Keratinocyte (primary cell): ENCODE measurements around the gene AGPAT3. TPM values are rescaled to one million over a fixed set of nuclear protein-coding genes. Genes with fewer than 3 reads are reported as not detected.

Experiments
- DNase-seq: peaks from one replicate; pipeline ENCODE4 v3.0.0-alpha.2; 2011; ENCODE audit warnings: low read depth, missing footprints, low spot score
- FAIRE-seq: peaks from 2 replicates; lab custom pipeline; 2011; peaks lifted over from hg19 to GRCh38; lab: Jason Lieb, UNC
- H2AFZ ChIP-seq: 2 replicates; pipeline ENCODE4 v1.6.0; 2012; ENCODE audit warnings: low read length, control low read depth, inconsistent platforms; ENCODE audit not compliant: control insufficient read depth
- H3K27ac ChIP-seq: 2 replicates; pipeline ENCODE4 v1.5.1; 2011; ENCODE audit warnings: low read length; ENCODE audit not compliant: control insufficient read depth, insufficient read depth
- H3K27me3 ChIP-seq: 3 replicates; pipeline ENCODE4 v1.6.0; 2011; ENCODE audit warnings: low read length; ENCODE audit not compliant: control insufficient read depth, insufficient read depth; ENCODE audit errors: extremely low read depth
- H3K36me3 ChIP-seq, 2 experiments: 2 replicates in 1 of 2; 3 replicates in 1 of 2; pipeline ENCODE4 v1.5.1; 2011; ENCODE audit warnings: low read length in 2 of 2, mild to moderate bottlenecking in 1 of 2; ENCODE audit not compliant: control insufficient read depth in 2 of 2, insufficient read depth in 2 of 2; ENCODE audit errors: extremely low read depth in 1 of 2
- H3K4me1 ChIP-seq: 3 replicates; pipeline ENCODE4 v1.5.1; 2011; ENCODE audit warnings: low read length; ENCODE audit not compliant: control insufficient read depth, insufficient read depth; ENCODE audit errors: extremely low read depth
- H3K4me2 ChIP-seq: 3 replicates; pipeline ENCODE4 v1.6.0; 2011; ENCODE audit warnings: low read depth, low read length; ENCODE audit not compliant: control insufficient read depth, insufficient read depth; ENCODE audit errors: extremely low read depth
- H3K4me3 ChIP-seq, 3 experiments: fragments of 200-600 bp in 1 of 3; sonication (generic) in 1 of 3; 2 replicates in 2 of 3; 3 replicates in 1 of 3; pipeline ENCODE4 v1.5.1; 2011 to 2016; ENCODE audit warnings: low read length in 3 of 3, mild to moderate bottlenecking in 3 of 3, control low read depth in 2 of 3, inconsistent platforms in 1 of 3, low read depth in 1 of 3, mixed read lengths in 1 of 3, mixed run types in 1 of 3, moderate library complexity in 1 of 3; ENCODE audit not compliant: control insufficient read depth in 2 of 3, insufficient read depth in 2 of 3; ENCODE audit errors: extremely low read depth in 1 of 3
- H3K79me2 ChIP-seq: 2 replicates; pipeline ENCODE4 v1.6.0; 2012; ENCODE audit warnings: low read length; ENCODE audit not compliant: control insufficient read depth, insufficient read depth
- H3K9ac ChIP-seq: 3 replicates; pipeline ENCODE4 v1.6.0; 2011; ENCODE audit warnings: low read length; ENCODE audit not compliant: control insufficient read depth, insufficient read depth; ENCODE audit errors: extremely low read depth
- H3K9me1 ChIP-seq: 3 replicates; pipeline ENCODE4 v1.6.0; 2011; ENCODE audit warnings: low read length; ENCODE audit not compliant: control insufficient read depth, insufficient read depth; ENCODE audit errors: extremely low read depth
- H3K9me3 ChIP-seq: 2 replicates; pipeline ENCODE4 v1.5.1; 2012; ENCODE audit warnings: low read depth, low read length; ENCODE audit not compliant: control insufficient read depth
- H4K20me1 ChIP-seq: 3 replicates; pipeline ENCODE4 v1.6.0; 2011; ENCODE audit warnings: low read length; ENCODE audit not compliant: control insufficient read depth, insufficient read depth; ENCODE audit errors: extremely low read depth
- EZH2 ChIP-seq: IDR thresholded peaks from one replicate; pipeline ENCODE4 v1.6.1; 2012; ENCODE audit warnings: inconsistent platforms, mild to moderate bottlenecking, low read length, moderate library complexity
- dilution Hi-C: fragments of 300-500 bp; cut with MboI; formaldehyde crosslinking; loops from one replicate; pipeline ENCODE4 v1.7.0; 2020; ENCODE audit warnings: low sequenced_read_pairs; ENCODE audit not compliant: extremely low pct_ligation_motif_present
- polyA plus RNA-seq, 5 experiments: library from polyadenylated mRNA; depleted of rRNA in 3 of 5; stranded (reverse) in 3 of 5; stranded (forward) in 1 of 5; unstranded in 1 of 5; fragments of >200 nt; gene quantifications; 1 replicate in 1 of 5; 2 replicates in 3 of 5; 3 replicates in 1 of 5; pipeline versions ENCODE4 v1.2.1 to v1.2.3, GENCODE V29; 2011 to 2012; ENCODE audit warnings: missing spikeins in 2 of 5, low read depth in 1 of 5, low replicate concordance in 1 of 5
- TF ChIP-seq, protein P1 (sequence below), 3 experiments: IDR thresholded peaks in 1 of 3; conservative IDR thresholded peaks in 1 of 3; optimal IDR thresholded peaks in 1 of 3; 2 replicates in 2 of 3; 3 replicates in 1 of 3; pipeline versions ENCODE3 to v1.5.1; 2011; ENCODE audit warnings: low read length in 3 of 3, mild to moderate bottlenecking in 3 of 3, moderate library complexity in 2 of 3, control low read depth in 1 of 3, inconsistent platforms in 1 of 3; ENCODE audit not compliant: insufficient read depth in 2 of 3; ENCODE audit errors: extremely low read depth in 1 of 3

AGPAT3 gene
- polyA plus RNA-seq, 1 donor (not counting 4 experiments of a cell fraction or from before 2014, with no cell fraction given): 21.7 TPM

GRCh38 chr21:43867332-43867703 lies 2.3 kb downstream of the AGPAT3 start:
- Histone ChIP-seq H2AFZ (no peak overlapping the region), H3K4me3 (peak overlapping the region in 2 of 3 experiments; percentile 65 to 66), H3K79me2 (peaks cover 44% of the 10 kb centered on the region), H3K36me3 (peaks cover 2 to 3% of the 10 kb centered on the region in 2 experiments), H3K9ac (peak overlapping the region; percentile 77), H3K9me3 (no peaks in the 10 kb centered on the region), H4K20me1 (peaks cover 8% of the 10 kb centered on the region), H3K27ac (peak overlapping the region; percentile 60), H3K27me3 (no peaks in the 10 kb centered on the region), H3K4me2 (peak overlapping the region; percentile 86), H3K4me1 (peaks cover 26% of the 10 kb centered on the region), H3K9me1 (peaks cover 4% of the 10 kb centered on the region)
- FAIRE-seq: no peak
- dilution Hi-C loops: no loop called here
- no peak for DNase-seq
- no peak for TF ChIP-seq EZH2
- TF ChIP-seq, protein P1, sequence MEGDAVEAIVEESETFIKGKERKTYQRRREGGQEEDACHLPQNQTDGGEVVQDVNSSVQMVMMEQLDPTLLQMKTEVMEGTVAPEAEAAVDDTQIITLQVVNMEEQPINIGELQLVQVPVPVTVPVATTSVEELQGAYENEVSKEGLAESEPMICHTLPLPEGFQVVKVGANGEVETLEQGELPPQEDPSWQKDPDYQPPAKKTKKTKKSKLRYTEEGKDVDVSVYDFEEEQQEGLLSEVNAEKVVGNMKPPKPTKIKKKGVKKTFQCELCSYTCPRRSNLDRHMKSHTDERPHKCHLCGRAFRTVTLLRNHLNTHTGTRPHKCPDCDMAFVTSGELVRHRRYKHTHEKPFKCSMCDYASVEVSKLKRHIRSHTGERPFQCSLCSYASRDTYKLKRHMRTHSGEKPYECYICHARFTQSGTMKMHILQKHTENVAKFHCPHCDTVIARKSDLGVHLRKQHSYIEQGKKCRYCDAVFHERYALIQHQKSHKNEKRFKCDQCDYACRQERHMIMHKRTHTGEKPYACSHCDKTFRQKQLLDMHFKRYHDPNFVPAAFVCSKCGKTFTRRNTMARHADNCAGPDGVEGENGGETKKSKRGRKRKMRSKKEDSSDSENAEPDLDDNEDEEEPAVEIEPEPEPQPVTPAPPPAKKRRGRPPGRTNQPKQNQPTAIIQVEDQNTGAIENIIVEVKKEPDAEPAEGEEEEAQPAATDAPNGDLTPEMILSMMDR (optimal IDR thresholded peaks at IDR 0.05 in 1 of 3, IDR thresholded peaks at IDR 0.05 in 1 of 3, conservative IDR thresholded peaks at IDR 0.05 in 1 of 3; ENCODE audit: extremely low read depth in 1 of 3, insufficient read depth in 2 of 3, low read length in 3 of 3): no peak

DNA sequence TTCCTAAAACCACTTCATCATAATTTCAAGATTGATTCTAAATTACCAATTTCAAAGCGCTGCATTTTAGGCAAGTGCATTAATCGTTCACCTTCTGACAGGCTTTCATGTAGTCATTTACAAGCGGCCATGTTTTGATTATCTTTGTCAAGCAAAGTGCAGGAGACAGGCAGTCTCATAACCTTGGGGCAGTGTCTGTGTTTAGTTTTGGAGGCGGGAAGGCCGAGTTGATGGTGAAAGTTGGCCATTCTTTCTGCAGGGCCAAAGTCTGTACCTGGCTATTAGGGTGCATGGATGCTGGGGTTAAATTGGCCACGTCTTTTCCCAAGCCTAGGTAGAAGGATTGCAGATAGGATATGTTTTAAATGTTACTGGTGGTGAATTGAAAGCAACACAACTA lies 2.9 kb downstream of the AGPAT3 start:
- no peak for FAIRE-seq
- no peak for DNase-seq
- Histone ChIP-seq H2AFZ (no peak overlapping the region), H3K4me2 (peak overlapping the region; percentile 51), H3K9me3 (no peaks in the 10 kb centered on the region), H3K9ac (no peak overlapping the region), H3K27me3 (no peaks in the 10 kb centered on the region), H3K4me1 (peaks cover 26% of the 10 kb centered on the region), H3K36me3 (peaks cover 2 to 3% of the 10 kb centered on the region in 2 experiments), H4K20me1 (peaks cover 8% of the 10 kb centered on the region), H3K9me1 (peaks cover 4% of the 10 kb centered on the region), H3K4me3 (no peak overlapping the region), H3K79me2 (peaks cover 49% of the 10 kb centered on the region), H3K27ac (no peak overlapping the region)
- no peak for TF ChIP-seq EZH2
- TF ChIP-seq, protein P1 (optimal IDR thresholded peaks at IDR 0.05 in 1 of 3, IDR thresholded peaks at IDR 0.05 in 1 of 3, conservative IDR thresholded peaks at IDR 0.05 in 1 of 3; ENCODE audit: extremely low read depth in 1 of 3, insufficient read depth in 2 of 3, low read length in 3 of 3): no peak
- dilution Hi-C loops: no loop called here
